Ovary (tissue), 3 donors: Measurements from ENCODE around the gene PRND.

Experiments
- EP300 ChIP-seq: sonication (generic); formaldehyde crosslinking; IDR thresholded peaks from one replicate; pipeline ENCODE4 v1.6.1; 2017; ENCODE audit warnings: antibody characterized with exemption
- POLR2A ChIP-seq: fragments of 450-650 bp; IDR thresholded peaks from one replicate; pipeline ENCODE4 v1.6.1; 2017; ENCODE audit warnings: antibody characterized with exemption, mild to moderate bottlenecking, moderate library complexity
- TF ChIP-seq, protein P1 (sequence below), 3 donors: fragments of 450-650 bp in 2 of 3; fragments of 200-600 bp in 1 of 3; IDR thresholded peaks; one replicate each; pipeline versions ENCODE4 v1.5.1 to v1.8.0; 2016 to 2022; ENCODE audit warnings: antibody characterized with exemption in 3 of 3, mild to moderate bottlenecking in 1 of 3
- donor health status: DM: no; HTN: no; CAD: no.

DNA sequence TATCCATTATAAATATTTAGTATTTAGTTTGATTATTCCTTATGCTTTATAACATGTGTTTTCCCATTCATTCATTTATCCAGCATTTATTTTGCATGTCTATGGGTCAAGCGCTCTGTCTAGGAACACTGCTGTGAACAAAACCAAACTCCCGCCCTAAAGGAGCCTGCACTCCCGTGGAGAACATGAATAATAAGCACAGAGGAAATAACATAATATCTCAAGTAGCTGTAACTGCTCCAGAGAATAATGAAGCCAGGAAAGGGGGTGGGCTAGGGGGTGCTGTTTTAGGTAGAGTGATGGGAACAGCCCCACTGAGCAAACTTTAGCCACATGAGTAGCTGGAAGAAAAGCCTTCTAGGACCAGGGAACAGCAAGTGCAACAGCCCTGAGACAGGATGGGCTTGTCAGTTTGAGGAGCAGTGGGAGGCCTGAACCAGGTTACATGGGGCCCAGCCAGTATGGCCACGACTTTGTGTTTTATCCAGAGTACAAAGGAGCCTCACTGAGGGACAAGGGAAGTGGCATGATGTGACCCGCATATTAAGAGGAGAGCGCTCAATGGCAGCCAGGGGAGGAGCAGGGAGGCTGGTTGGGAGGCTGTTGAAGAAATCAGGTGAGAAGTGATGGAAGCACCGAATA, 24.4 kb upstream of the PRND start:
- TF ChIP-seq, protein P1, sequence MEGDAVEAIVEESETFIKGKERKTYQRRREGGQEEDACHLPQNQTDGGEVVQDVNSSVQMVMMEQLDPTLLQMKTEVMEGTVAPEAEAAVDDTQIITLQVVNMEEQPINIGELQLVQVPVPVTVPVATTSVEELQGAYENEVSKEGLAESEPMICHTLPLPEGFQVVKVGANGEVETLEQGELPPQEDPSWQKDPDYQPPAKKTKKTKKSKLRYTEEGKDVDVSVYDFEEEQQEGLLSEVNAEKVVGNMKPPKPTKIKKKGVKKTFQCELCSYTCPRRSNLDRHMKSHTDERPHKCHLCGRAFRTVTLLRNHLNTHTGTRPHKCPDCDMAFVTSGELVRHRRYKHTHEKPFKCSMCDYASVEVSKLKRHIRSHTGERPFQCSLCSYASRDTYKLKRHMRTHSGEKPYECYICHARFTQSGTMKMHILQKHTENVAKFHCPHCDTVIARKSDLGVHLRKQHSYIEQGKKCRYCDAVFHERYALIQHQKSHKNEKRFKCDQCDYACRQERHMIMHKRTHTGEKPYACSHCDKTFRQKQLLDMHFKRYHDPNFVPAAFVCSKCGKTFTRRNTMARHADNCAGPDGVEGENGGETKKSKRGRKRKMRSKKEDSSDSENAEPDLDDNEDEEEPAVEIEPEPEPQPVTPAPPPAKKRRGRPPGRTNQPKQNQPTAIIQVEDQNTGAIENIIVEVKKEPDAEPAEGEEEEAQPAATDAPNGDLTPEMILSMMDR (IDR thresholded peaks at IDR 0.05), result no peak
- TF ChIP-seq EP300 (no peak), POLR2A (no peak)
